DND-41 (cell line): ENCODE results near the gene MAPK6.

Source experiments
- CTCF ChIP-seq: IDR thresholded peaks from 2 replicates; pipeline ENCODE4 v1.5.1; 2012; ENCODE audit warnings: borderline replicate concordance, low read length, moderate library complexity, mild to moderate bottlenecking; ENCODE audit not compliant: poor library complexity, severe bottlenecking; ENCODE audit errors: extremely low read depth
- EZH2 ChIP-seq: IDR thresholded peaks from 3 replicates; pipeline ENCODE4 v1.6.1; 2012; ENCODE audit warnings: borderline replicate concordance, low read depth, mild to moderate bottlenecking, moderate library complexity, low read length, inconsistent platforms; ENCODE audit not compliant: severe bottlenecking

DNA sequence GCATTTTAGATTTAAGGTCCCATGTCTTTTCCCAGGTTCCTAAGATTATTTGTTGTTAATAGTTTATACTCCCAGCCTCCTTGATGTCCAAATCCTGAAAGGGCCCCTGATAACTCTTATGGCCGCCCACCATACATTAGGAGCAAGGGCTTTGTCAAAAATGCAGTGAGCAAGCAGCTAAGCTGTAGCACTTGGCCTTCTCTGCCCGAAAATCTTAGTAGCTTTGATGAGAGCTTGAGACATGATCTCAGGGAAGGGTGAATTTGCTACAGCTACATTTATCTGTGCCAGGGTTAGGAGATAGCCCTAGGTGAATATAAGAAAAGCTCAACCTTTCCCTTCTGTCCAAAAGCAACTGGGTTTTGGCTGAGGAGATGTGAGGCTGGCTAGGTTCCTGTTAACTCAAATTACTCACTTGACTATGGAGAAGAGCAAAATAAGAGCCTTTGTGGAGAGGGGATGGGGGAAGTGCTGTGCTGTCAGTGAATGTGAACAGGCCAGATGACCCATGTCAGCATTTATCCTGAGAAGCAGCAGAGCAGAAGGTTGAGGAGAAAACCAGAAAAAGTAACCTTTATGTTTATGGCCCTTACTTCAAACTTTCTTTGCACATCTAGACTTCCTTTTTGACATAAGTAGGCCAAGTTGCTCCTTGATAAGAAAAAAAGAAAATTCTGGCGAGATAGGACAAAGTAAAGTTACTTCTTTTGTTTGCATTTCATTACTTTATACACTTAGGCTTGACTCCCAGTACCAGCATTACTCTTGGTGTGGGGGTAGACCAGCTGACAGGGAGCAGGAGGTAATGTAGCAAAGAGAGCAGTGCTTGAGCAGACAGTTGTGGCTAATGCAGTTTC is 21.1 kb downstream of the MAPK6 start:
- TF ChIP-seq CTCF (no peak), EZH2 (no peak)
